Fibroblast of pulmonary artery (primary cell): Measurements from ENCODE around the gene MISP.

ENCODE experiments used
- DNase-seq: peaks from one replicate; pipeline ENCODE4 v3.0.0-alpha.2; 2010; ENCODE audit warnings: low read depth
- H3K4me3 ChIP-seq: replicated peaks from 2 replicates; pipeline ENCODE4 v1.5.1; 2011; ENCODE audit warnings: low read depth, mild to moderate bottlenecking, control low read depth, low read length, moderate library complexity
- TF ChIP-seq, protein P1 (sequence below): IDR thresholded peaks from 2 replicates; pipeline ENCODE4 v1.5.1; 2011; ENCODE audit warnings: mild to moderate bottlenecking, control low read depth, low read length, inconsistent platforms; ENCODE audit errors: missing control alignments

The MISP gene

GRCh38 chr19:765179-765738 lies 14.3 kb downstream of the MISP start:
- H3K4me3 ChIP-seq, result no peak overlapping the region
- no peak for DNase-seq
- TF ChIP-seq, protein P1, sequence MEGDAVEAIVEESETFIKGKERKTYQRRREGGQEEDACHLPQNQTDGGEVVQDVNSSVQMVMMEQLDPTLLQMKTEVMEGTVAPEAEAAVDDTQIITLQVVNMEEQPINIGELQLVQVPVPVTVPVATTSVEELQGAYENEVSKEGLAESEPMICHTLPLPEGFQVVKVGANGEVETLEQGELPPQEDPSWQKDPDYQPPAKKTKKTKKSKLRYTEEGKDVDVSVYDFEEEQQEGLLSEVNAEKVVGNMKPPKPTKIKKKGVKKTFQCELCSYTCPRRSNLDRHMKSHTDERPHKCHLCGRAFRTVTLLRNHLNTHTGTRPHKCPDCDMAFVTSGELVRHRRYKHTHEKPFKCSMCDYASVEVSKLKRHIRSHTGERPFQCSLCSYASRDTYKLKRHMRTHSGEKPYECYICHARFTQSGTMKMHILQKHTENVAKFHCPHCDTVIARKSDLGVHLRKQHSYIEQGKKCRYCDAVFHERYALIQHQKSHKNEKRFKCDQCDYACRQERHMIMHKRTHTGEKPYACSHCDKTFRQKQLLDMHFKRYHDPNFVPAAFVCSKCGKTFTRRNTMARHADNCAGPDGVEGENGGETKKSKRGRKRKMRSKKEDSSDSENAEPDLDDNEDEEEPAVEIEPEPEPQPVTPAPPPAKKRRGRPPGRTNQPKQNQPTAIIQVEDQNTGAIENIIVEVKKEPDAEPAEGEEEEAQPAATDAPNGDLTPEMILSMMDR, result no peak

- peak; percentile 79 for DNase-seq
- TF ChIP-seq, protein P1, result no peak
Observed at GRCh38 chr19:768424-768823, 17.5 kb downstream of the MISP start.

GRCh38 chr19:769616-770015 lies 18.7 kb downstream of the MISP start:
- DNase-seq, result no peak
- no peak overlapping the region for H3K4me3 ChIP-seq
- TF ChIP-seq, protein P1, result no peak

More at GRCh38 chr19:768424-768823, 17.5 kb downstream of the MISP start:
- no peak overlapping the region for H3K4me3 ChIP-seq

DNA sequence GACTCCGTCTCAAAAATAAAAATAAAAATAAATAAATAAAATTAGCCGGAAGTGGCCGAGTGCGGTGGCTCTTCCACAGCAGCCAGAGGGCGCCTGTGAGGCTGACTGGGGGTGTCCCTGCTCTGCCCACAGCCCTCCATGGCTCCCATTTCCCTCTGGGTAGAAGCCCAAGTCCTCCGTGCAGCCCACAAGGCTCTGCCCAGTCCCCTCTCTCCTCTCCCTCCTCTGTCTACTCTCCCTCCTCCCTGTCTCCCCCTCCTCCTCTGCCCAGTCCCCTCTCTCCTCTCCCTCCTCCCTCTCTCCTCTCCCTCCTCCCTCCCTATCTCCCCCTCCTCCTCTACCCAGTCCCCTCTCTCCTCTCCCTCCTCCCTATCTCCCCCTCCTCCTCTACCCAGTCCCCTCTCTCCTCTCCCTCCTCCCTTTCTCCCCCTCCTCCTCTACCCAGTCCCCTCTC lies 20.4 kb downstream of the MISP start:
- peak; percentile 68 for DNase-seq
- TF ChIP-seq, protein P1, result peak; percentile 61
- no peak overlapping the region for H3K4me3 ChIP-seq

- H3K4me3 ChIP-seq, result no peak overlapping the region
- no peak for DNase-seq
- TF ChIP-seq, protein P1, result no peak
Observed at GRCh38 chr19:772063-772462, 21.2 kb downstream of the MISP start.

- TF ChIP-seq, protein P1, result no peak
- no peak for DNase-seq
Observed at GRCh38 chr19:772730-773436, 22.0 kb downstream of the MISP start.

More at GRCh38 chr19:772730-773436, 22.0 kb downstream of the MISP start:
- H3K4me3 ChIP-seq, result no peak overlapping the region
